ENCODE measurements around the gene PRLR. TPM values are rescaled to one million over a fixed set of nuclear protein-coding genes. Genes with fewer than 3 reads are reported as not detected.

PRLR gene
- total RNA-seq, 2 donors from 2014 or later = 1.1 to 7.1 TPM

DNA sequence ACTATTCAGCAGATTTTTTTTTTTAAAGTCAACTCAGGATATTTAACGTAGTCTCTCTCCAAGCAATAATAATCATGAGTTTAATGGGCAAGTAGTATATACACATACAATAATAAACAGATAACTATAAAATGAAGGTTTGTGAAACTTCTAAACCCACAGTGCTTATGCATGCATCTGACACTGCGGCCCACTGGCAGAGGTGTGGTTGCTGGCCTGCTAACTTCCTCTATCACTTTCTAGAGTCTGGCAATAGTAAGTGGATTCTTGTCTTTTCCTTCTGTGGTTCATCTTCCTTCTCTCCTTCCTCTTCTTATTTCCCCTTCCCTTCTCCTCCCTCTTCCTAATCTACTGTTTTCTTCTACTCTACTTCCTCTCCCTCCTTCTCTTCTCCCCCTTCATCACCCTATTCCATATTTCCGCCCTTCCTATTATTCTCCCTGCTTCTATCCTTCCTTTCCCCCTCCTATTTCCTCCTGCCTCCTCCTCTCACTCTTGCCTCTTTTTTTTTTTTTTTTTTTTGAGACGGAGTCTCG, 164.0 kb downstream of the PRLR start:
- H3K4me3 ChIP-seq = no peak overlapping the region
- DNase-seq (ENCODE audit: low spot score) = no peak

DNA sequence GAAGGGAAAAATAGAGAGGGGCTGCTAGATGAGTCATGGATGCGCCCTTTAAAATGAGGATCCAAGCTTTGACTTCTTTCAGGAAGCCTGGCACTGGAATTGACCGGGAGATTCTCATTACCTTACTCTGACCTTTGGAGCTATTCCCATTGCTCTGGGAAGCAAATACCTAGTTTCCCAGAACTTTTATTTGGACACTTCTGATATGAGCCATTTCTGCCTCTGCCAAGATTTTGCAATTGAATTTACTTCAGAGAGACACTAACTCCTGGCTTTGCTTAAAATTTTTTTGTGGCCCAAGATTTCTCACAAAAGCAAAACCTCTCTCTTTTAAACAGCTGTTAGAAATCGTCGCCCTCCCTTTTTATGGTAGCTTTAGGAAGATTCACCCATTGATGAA, 166.9 kb downstream of the PRLR start:
- WGBS = 68% methylated on average over 4 of the region's 4 CpGs

More for the DNA sequence above, 164.0 kb downstream of the PRLR start:
- H3K27ac ChIP-seq = no peak overlapping the region
- H3K4me1 ChIP-seq (replicated peaks) = no peaks in the 10 kb centered on the region
- no peaks in the 10 kb centered on the region for H3K36me3 ChIP-seq
- WGBS = 84% methylated on average over 5 of the region's 5 CpGs
- no peaks in the 10 kb centered on the region for H3K9me3 ChIP-seq
- intact Hi-C loops (cut with DNase I) = no loop called here
- TF ChIP-seq, protein P1, sequence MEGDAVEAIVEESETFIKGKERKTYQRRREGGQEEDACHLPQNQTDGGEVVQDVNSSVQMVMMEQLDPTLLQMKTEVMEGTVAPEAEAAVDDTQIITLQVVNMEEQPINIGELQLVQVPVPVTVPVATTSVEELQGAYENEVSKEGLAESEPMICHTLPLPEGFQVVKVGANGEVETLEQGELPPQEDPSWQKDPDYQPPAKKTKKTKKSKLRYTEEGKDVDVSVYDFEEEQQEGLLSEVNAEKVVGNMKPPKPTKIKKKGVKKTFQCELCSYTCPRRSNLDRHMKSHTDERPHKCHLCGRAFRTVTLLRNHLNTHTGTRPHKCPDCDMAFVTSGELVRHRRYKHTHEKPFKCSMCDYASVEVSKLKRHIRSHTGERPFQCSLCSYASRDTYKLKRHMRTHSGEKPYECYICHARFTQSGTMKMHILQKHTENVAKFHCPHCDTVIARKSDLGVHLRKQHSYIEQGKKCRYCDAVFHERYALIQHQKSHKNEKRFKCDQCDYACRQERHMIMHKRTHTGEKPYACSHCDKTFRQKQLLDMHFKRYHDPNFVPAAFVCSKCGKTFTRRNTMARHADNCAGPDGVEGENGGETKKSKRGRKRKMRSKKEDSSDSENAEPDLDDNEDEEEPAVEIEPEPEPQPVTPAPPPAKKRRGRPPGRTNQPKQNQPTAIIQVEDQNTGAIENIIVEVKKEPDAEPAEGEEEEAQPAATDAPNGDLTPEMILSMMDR (IDR thresholded peaks at IDR 0.05) = no peak
- no peak for TF ChIP-seq POLR2A (IDR thresholded peaks at IDR 0.05)
- TF ChIP-seq POLR2AphosphoS5 (IDR thresholded peaks at IDR 0.05) = no peak
- H3K27me3 ChIP-seq (replicated peaks; ENCODE audit: insufficient read depth) = no peaks in the 10 kb centered on the region

DNA sequence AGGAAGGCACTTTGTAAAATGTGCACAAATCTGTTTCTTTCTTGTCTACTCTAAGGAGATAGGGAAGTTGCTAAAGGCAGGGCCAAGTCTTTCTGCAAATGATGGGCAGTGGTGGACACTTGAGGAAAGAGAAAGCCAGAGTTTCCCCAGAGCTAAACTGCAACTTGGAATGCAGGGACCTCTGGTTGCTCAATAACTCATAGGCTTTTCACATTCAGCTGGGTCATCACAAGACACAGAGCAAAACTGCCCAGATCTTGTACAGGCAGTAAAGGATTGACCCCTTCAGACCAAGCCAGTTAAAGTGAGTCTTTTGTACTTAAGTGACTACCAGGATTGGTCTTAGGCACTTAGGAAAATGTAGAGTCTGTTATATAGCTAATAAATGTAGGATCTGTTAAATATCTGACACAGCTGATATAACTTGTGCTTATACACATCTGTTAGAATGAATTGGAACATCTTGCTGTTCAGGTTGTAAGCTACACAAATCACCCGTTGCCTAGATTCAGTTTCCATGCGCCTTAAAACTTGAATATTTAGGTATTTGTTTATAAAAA, 169.0 kb downstream of the PRLR start:
- Histone ChIP-seq H3K27me3 (replicated peaks; ENCODE audit: insufficient read depth) (no peaks in the 10 kb centered on the region), H3K36me3 (no peaks in the 10 kb centered on the region), H3K4me1 (replicated peaks) (no peaks in the 10 kb centered on the region), H3K9me3 (no peaks in the 10 kb centered on the region), H3K27ac (no peak overlapping the region), H3K4me3 (no peak overlapping the region)
- TF ChIP-seq POLR2AphosphoS5 (IDR thresholded peaks at IDR 0.05) (no peak), POLR2A (IDR thresholded peaks at IDR 0.05) (no peak)
- TF ChIP-seq, protein P1 (IDR thresholded peaks at IDR 0.05) = no peak
- DNase-seq (ENCODE audit: low spot score) = no peak
- 75% methylated on average over 2 of the region's 2 CpGs for WGBS
- intact Hi-C loops (cut with DNase I) = no loop called here

More for the DNA sequence above, 166.9 kb downstream of the PRLR start:
- Histone ChIP-seq H3K27ac (no peak overlapping the region), H3K9me3 (no peaks in the 10 kb centered on the region), H3K4me1 (replicated peaks) (no peaks in the 10 kb centered on the region), H3K4me3 (no peak overlapping the region), H3K27me3 (replicated peaks; ENCODE audit: insufficient read depth) (no peaks in the 10 kb centered on the region), H3K36me3 (no peaks in the 10 kb centered on the region)
- intact Hi-C loops (cut with DNase I) = no loop called here
- DNase-seq (ENCODE audit: low spot score) = no peak
- TF ChIP-seq POLR2AphosphoS5 (IDR thresholded peaks at IDR 0.05) (no peak), POLR2A (IDR thresholded peaks at IDR 0.05) (no peak)
- TF ChIP-seq, protein P1 (IDR thresholded peaks at IDR 0.05) = no peak

DNA sequence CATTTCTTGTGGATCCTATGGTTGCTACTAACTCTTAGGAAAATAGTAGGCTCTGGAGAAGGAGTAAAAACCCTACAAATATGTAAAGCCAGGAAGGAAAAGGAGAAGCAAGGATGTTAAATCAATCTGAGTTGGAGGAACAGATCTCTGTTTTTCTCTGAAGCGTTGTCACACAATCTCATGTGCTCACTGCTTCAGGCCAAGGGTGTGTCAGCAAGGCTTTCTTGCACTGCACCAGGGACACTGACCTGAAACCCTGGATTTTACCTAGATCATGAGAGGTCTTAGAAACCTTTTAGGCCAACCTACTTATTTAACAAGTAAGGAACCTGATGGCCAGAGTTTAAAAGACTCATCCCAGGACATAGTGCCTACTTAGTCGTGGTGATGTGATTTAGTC, 170.1 kb downstream of the PRLR start:
- Histone ChIP-seq H3K27me3 (replicated peaks; ENCODE audit: insufficient read depth) (no peaks in the 10 kb centered on the region), H3K4me1 (replicated peaks) (no peaks in the 10 kb centered on the region), H3K27ac (no peak overlapping the region), H3K4me3 (no peak overlapping the region), H3K36me3 (no peaks in the 10 kb centered on the region), H3K9me3 (no peaks in the 10 kb centered on the region)
- intact Hi-C loops (cut with DNase I) = no loop called here
- TF ChIP-seq POLR2A (IDR thresholded peaks at IDR 0.05) (no peak), POLR2AphosphoS5 (IDR thresholded peaks at IDR 0.05) (no peak)
- TF ChIP-seq, protein P1 (IDR thresholded peaks at IDR 0.05) = no peak
- DNase-seq (ENCODE audit: low spot score) = no peak
- WGBS = 69% methylated on average over 2 of the region's 2 CpGs

DNA sequence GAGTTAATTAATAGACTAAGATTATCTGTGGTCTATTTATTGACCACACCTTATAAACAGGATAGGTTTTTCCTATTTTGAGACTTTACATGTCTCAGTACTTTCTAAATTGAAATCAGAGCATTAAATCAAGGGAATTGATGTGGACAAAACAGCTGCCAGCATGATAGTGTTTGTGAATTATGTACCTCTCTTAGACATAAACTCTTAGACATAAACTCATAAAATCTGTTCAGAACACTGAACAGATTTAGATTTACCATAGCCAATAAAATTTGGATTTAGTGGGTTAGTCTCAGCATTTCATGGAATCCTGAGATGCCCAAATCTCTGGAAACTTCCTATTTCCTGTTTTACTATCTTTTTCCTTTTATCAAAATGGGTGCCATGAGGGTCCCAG, 171.0 kb downstream of the PRLR start:
- H3K36me3 ChIP-seq = no peaks in the 10 kb centered on the region
- intact Hi-C loops (cut with DNase I) = no loop called here
- H3K4me3 ChIP-seq = no peak overlapping the region
- no peak for DNase-seq (ENCODE audit: low spot score)
- TF ChIP-seq POLR2AphosphoS5 (IDR thresholded peaks at IDR 0.05) (no peak), POLR2A (IDR thresholded peaks at IDR 0.05) (no peak)
- TF ChIP-seq, protein P1 (IDR thresholded peaks at IDR 0.05) = no peak
- no peak overlapping the region for H3K27ac ChIP-seq
- no peaks in the 10 kb centered on the region for H3K27me3 ChIP-seq (replicated peaks; ENCODE audit: insufficient read depth)
- no peaks in the 10 kb centered on the region for H3K9me3 ChIP-seq
- H3K4me1 ChIP-seq (replicated peaks) = no peaks in the 10 kb centered on the region

Data from prostate gland (tissue), 2 donors.